NCI-H2171 treated with DMSO at 0.1 percent for 48 hours (cell line): ENCODE data around the gene ADSS1.

Source experiments
- DNase-seq: peaks from one replicate; lab custom pipeline; 2025; lab: John Stamatoyannopoulos, UW

Gene ADSS1

GRCh38 chr14:104687601-104688504 lies 36.2 kb upstream of the ADSS1 start:
- no peak for DNase-seq

- DNase-seq: no peak
These were observed 35.4 kb upstream of the ADSS1 start for GRCh38 chr14:104688505-104689108.

GRCh38 chr14:104689109-104689880 lies 34.7 kb upstream of the ADSS1 start, which contains the start of gene INF2:
TSS of gene INF2 (plus strand) at chr14:104689618. CDS start at chr14:104701366, 11,748 bp downstream.
- DNase-seq: peak; percentile 29

GRCh38 chr14:104689881-104690711 lies 33.9 kb upstream of the ADSS1 start:
- no peak for DNase-seq

- no peak for DNase-seq
These were observed 33.1 kb upstream of the ADSS1 start for GRCh38 chr14:104690861-104691455.

GRCh38 chr14:104691546-104692260 lies 32.3 kb upstream of the ADSS1 start:
- DNase-seq: no peak

GRCh38 chr14:104692261-104692938 lies 31.6 kb upstream of the ADSS1 start:
- DNase-seq: no peak

- DNase-seq: no peak
These were observed 31.1 kb upstream of the ADSS1 start for GRCh38 chr14:104692939-104693315.

- DNase-seq: no peak
These were observed 30.3 kb upstream of the ADSS1 start for GRCh38 chr14:104693482-104694431.

GRCh38 chr14:104694475-104694950 lies 29.5 kb upstream of the ADSS1 start:
- DNase-seq: no peak

GRCh38 chr14:104694991-104695659 lies 28.9 kb upstream of the ADSS1 start:
- DNase-seq: no peak

- DNase-seq: no peak
These were observed 28.4 kb upstream of the ADSS1 start for GRCh38 chr14:104695660-104696000.

GRCh38 chr14:104696671-104697316 lies 27.2 kb upstream of the ADSS1 start:
- peak; percentile 20 for DNase-seq

GRCh38 chr14:104697317-104697703 lies 26.7 kb upstream of the ADSS1 start:
- no peak for DNase-seq

- DNase-seq: no peak
These were observed 26.0 kb upstream of the ADSS1 start for GRCh38 chr14:104697892-104698583.

GRCh38 chr14:104698688-104699425 lies 25.2 kb upstream of the ADSS1 start:
- DNase-seq: no peak

- DNase-seq: no peak
These were observed 24.6 kb upstream of the ADSS1 start for GRCh38 chr14:104699426-104699748.
